ENCODE measurements around the gene KRTAP4-2.
"Not testable (repeated sequence)": the region's sequence is repeated elsewhere in the genome, so short reads cannot be mapped to it uniquely, and the experiment has no call there.

Gene KRTAP4-2

DNA sequence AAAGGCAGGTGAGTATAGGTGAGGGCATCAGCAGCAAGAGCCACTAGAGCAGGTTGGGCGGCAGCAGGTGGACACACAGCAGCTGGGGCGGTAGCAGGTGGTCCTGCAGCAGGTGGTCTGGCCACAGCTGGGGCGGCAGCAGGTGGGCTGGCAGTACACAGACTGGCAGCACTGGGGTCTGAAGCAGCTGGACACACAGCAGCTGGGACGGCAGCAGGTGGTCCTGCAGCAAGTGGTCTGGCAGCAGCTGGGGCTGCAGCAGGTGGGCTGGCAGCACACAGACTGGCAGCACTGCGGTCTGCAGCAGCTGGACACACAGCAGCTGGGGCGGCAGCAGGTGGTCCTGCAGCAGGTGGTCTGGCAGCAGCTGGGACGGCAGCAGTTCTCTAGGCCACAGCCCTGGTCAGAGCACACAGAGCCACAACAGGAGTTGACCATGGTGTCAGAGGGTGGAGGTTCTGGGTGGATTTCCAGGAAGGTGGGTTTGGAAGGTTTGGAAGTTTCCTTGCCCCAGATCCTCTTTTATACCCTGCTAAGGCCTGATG, at the start of gene KRTAP4-2:
Gene KRTAP4-2, minus strand, starts transcription at position 495 of the 545 bp plus-strand sequence. Its CDS starts 57 bp downstream, at position 438.
- no peak for DNase-seq

DNA sequence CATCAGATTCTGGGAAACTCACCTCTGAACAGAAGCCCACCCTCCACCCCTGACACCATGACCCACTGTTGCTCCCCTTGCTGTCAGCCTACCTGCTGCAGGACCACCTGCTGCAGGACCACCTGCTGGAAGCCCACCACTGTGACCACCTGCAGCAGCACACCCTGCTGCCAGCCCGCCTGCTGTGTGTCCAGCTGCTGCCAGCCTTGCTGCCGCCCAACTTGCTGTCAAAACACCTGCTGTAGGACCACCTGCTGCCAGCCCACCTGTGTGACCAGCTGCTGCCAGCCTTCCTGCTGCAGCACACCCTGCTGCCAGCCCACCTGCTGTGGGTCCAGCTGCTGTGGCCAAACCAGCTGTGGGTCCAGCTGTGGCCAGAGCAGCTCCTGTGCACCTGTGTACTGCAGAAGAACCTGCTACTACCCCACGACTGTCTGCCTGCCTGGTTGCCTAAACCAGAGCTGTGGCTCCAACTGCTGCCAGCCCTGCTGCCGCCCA, 48.6 kb upstream of the KRTAP4-2 start, which contains the start of gene KRTAP9-2:
Gene KRTAP9-2, plus strand, starts transcription at position 51 of the 498 bp plus-strand sequence. Its CDS starts 7 bp downstream, at position 58.
- DNase-seq = not testable (repeated sequence)

DNA sequence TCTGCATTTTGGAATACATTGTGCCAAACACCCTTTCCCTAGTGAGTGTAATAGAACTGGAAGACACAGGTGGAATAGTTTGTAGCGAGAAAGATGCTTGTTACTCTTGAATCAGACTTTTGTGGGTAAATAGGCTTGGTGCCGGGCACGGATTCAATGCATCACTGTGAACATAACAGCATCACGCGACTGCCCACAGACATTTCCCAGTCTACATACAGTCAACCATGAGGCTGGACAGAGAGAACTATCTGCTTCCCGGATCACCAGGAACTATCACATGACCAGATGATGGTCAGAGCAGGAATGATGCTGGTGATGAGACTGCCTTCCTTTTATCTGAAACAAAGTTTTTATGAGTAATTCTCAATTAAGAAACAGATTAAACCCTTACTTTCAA, 48.0 kb upstream of the KRTAP4-2 start:
- no peak for DNase-seq

DNA sequence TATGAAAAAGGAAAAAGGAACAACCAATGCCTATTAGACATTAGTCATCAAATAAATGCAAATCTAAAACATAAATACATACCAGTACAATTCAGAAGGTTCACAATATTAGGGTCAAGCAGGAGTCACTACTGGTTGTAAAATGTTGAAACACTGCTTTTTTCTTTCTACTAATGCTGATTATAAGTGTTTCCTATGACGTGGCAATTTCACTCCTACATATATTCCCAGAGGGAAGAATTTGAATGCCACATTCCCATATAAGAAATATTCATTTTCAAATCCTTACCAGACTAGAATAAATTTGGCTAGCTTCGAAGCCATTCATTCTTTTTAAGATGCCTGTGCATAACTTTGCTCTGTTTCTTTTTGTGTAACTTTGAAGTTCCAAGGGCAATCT, 45.8 kb upstream of the KRTAP4-2 start:
- no peak for DNase-seq

DNA sequence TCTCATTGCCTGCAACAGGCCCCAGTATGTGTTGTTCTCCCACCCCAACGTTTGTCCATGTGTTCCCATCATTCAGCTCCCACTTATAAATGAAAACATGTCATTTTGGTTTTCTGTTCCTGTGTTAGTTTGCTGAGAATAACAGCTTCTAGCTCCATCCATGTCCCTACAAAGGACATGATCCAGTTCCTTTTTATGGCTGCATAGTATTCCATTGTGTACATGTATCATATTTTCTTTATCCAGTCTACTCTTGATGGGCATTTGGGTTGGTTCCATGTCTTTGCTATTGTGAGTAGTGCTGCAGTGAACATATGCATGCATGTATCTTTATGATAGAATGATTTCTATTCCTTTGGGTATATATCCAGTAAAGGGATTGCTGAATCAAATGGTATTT, 37.7 kb upstream of the KRTAP4-2 start:
- no peak for DNase-seq

DNA sequence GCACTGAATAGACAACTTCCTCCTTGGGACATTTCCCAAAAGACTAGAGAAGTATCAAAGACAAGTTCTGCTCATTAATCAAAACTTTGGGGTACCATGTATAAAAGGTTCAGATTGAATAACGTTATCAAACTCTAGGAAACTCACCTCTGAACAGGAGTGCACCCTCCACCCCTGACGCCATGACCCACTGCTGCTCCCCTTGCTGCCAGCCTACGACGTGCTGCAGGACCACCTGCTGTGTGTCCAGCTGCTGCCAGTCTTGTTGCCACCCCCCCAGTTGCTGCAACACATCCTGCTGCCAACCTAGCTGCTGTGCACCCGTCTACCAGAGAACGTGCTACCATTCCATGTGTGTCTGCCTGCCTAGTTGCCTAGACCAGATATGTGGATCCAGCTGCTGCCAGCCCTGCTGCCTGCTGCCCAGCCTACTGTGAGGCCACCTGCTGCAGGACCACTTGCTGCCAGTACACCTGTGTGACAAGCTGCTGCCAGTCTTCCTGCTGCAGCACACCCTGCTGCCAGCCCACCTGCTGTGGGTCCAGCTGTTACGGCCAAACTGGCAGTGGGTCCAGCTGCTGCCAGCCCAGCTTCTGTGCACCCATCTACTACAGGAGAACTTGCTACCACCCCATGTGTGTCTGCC, 34.6 kb upstream of the KRTAP4-2 start:
- DNase-seq = peak; percentile 94

DNA sequence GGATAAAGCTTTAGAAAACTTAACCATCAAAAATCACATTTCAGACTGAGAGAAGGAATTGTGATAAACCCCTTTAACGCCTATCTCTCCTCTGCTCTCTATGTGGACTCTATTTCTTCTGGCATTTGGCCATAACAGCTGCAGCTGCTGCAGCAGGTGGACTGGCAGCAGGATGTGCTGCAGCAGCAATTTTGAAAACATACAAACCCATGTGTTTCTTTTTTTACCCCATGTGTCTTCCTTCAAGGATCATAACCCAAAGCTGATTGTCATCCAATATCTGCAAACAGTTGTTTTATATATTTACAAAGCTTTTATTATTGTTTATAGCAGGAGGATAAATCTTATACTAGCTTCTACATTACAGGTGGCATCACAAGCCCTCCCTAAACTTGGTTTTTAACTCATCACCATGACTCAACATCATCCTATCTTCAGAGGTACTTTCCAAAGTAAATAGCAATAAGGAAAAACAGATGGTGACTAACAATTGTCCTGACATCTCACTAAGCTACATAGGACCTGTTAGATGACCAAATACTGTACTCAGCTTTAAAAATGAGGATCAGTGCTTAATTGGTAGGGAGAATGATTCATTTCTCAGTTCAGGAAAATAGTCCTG, 33.9 kb upstream of the KRTAP4-2 start:
- peak; percentile 87 for DNase-seq

DNA sequence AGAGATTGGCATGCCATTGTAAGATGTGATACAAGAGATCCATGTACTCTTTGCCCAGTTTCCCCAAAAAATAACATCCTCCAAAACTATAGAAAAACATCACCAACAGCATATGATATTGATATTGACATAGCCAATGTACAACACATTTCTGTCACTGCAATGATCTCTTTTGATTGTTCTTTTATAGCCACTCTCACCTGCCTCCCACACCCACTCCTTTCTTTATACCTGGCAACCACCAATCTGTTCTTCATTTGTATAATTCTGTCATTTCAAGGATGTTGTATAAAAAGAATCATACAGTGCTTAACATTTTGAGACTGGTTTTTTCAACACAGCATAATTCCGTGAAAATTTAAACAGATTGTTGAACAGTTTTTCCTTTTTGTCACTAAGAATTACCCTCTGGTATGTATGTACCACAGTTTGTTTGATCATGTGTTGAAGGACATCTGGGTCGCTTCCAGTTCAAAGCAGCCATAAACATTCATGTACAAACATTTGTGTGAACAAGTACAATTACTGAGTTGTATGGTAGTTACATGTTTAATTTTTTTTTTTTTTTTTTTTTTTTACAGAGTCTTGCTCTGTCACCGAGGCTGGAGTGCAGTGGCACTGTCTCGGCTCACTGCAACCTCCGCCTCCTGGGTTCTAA, 21.5 kb upstream of the KRTAP4-2 start:
- no peak for DNase-seq

DNA sequence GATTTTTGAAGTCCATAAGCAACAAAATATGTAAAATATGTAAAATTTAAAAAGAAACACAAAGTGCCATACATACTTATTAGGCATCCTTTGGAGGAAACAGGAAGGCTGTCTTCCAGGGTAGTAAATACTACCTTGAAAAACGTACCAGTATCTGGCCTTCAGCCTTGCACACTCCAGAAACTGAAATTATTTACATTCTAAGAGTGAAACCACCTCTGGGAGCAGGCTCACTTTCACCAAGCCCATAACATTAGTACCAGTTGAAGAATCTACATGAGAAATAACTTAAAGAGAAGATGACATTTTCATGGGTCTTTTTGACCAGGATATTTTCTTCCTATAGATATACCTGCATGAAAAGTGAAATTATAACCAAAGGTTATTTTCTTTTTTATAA, 18.0 kb upstream of the KRTAP4-2 start:
- DNase-seq = no peak

DNA sequence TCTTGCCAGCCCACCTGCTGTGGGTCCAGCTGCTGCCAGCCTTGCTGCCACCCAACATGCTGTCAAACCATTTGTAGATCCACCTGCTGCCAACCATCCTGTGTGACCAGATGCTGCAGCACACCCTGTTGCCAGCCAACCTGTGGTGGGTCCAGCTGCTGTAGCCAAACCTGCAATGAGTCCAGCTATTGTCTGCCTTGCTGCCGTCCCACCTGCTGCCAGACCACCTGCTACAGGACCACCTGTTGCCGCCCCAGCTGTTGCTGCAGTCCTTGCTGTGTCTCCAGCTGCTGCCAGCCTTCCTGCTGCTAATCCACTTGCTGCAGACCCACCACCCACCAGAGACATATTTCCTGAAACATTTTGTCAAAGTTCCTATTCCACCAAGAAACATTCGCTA, 12.3 kb upstream of the KRTAP4-2 start:
- peak; percentile 37 for DNase-seq

DNA sequence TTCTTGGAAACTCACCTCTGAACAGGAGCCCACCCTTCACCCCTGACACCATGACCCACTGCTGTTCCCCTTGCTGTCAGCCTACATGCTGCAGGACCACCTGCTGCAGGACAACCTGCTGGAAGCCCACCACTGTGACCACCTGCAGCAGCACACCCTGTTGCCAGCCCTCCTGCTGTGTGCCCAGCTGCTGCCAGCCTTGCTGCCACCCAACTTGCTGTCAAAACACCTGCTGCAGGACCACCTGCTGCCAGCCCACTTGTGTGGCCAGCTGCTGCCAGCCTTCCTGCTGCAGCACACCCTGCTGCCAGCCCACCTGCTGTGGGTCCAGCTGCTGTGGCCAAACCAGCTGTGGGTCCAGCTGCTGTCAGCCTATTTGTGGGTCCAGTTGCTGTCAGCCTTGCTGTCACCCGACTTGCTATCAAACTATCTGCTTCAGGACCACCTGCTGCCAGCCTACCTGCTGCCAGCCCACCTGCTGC, 11.9 kb upstream of the KRTAP4-2 start, which contains the start of gene KRTAP9-1:
Gene KRTAP9-1, plus strand, starts transcription at position 51 of the 482 bp plus-strand sequence. Its CDS starts 0 bp downstream, at position 51.
- DNase-seq = not testable (repeated sequence)

DNA sequence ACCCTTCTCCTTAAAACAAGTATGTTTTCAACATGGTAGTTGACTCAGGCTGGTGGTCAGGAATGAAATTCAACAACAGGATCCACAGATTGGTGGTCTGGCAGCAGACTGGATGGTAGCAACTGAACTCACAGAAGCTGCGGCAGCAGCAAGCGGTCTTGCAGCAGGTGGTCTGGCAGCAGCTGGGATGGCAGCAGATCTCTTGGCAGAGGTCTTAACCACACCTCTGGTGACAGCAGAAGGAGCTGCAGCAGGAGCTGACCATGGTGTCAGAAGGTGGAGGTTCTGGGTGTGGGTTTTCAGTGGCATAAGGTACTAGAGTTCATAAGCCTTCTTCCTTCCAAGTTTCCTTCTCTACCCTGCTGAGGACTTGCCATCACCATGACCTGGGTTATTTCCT, 8.9 kb upstream of the KRTAP4-2 start:
- DNase-seq = no peak

DNA sequence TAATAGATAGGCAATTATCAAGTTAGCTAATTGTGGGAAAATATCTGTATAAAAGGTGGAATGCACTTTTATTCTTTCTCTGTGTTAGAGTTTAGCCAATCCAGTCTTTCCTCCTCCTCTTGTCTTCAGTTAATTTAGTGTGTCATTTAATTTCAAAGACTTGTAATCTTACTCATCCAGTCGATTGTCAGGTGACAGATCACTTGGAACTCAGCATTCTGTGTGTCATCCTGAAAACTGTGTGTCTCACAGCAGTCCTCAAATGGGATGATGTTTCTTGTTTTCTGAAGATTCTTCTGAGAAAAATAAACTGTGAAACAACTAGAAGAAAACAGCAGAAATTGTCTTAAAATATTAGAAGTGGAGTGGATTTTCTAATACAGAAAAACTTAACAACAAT, 7.0 kb upstream of the KRTAP4-2 start:
- no peak for DNase-seq

DNA sequence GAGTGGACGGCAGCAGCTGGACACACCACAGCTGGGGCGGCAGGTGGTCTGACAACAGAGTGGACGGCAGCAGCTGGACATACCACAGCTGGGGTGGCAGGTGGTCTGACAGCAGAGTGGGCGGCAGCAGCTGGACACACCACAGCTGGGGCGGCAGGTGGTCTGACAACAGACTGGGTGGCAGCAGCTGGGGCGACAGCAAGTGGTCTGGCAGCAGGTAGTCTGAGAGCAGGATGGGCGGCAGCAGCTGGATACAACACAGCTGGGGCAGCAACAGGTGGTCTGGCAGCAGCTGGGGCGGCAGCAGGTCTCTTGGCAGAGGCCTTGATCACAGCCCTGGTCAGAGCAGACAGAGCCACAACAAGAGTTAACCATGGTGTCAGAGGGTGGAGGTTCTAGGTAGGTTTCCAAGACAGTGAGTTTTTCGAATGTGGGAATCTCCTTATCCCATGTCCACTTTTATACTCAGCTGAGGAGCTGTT, 6.5 kb upstream of the KRTAP4-2 start, which contains the start of gene KRTAP4-1:
Gene KRTAP4-1, minus strand, starts transcription at position 432 of the 482 bp plus-strand sequence. Its CDS starts 57 bp downstream, at position 375.
- no peak for DNase-seq

DNA sequence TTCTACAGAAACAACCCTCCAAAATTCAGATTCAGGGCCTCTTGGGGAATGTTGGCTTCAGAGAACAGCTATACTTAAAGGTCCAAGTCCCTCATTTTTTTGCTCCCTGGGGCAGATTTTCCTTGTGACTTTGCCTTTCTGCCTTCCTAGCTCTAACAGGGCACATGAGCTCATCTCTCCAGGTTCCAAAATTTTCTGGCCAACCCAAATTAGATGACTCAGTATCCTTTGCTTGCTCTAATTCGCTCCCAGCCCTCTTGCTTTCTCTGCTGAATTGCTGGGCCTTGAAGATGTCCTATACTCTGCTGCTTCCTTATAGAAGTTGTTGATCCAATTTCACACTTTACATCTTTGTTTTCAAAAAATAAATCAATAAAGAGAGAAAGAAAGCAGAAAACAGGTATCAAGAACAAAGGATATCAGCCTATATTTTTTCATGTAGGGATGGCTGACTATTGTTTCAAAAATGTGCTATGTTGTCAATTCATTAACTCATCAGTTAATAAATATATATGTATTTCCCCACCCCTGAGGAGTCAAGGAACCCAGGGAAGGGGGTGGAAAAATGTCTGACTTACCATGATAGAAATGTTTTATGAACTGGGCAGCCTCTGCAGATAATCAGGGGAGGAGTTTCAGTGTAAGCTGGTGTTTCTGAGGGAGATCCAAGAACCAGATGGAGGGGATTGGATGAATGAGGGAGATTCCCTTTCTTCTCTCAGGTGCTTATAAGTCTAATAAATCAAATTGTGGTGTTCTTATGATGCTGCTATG, 1.0 kb upstream of the KRTAP4-2 start:
- DNase-seq = no peak

DNA sequence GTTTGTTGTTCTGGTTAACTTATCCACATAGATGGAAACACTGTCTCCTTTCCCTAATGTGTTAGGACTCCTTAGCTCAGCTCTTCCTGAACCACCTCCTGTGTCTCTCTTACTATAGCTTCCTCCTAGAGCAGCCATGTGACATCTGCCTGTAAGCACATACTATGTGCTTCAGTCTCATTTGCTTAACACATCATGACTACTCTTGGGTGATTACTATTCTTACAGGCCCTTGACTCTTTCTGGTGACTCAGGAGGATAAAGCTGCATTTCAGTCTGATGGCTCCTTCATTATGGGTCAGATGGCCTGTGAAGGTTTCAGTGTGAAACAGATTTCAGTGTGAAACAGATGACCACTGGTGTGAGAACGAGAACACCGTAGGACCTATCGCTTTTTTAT, 320 bp upstream of the KRTAP4-2 start:
- no peak for DNase-seq

DNA sequence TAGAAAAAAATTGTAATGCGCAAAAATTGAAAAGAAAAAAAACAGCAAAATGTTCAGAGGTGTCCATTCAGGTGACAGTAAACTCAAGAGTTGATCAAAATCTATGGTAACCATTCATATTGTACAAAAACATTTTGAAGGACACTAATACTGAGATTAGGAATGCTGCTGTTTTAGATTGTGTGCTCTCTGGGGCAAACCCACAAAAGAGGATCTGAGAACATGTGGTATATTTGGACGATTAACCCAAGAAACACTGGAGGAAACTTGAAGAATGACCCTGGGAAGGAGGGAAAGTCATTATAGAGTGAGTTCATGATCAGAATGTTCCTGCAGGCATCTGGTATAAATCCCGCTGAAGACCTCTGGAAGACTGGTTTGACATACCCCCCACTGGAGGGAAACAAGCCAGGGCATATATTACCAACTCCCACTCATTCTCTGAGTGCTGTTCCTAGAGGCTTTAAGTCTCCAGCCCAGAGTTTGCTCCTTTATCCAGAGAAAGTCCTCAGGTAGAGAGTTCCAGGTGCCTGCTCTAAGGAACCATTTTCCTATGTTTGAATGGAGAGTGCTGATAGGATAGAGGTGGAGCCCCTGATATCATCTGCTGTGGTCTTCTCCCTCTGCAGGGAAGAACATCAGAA, 1.2 kb downstream of the KRTAP4-2 start:
- DNase-seq = no peak

DNA sequence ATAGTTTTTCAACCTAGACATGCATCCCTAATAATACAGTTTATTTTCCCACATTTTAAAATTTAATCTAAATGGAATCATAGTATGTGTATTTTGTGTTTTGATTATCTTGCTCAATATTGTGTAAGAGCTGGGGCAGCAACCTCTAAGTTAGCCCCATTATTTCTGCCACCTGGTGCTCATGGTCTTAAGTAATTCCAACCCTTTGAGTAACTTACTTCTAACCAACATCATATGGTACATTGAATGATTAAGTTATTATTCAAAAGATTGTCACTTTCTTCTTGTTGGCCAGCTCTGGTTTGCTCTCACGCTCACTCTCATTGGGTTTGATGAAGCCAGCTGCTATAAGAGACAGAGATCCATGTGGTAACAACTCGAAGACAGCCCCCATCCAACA, 6.1 kb downstream of the KRTAP4-2 start:
- no peak for DNase-seq

DNA sequence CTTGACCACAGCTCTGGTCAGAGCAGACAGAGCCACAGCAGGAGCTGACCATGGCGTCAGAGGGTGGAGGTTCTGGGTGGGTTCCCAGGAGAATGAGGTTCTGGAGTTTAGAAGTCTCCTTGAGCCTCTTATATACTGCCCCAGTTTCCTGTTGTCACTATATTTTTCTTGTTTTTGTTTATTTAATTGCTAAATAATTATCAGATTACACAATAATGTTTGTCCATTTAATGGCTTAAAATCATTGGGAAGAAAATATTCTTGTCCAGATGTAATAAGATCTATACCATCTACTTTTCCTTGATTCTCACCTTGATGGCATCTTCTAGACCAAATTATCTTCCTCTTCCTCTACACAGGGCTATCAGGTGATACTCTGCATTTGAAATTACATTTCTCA, 9.9 kb downstream of the KRTAP4-2 start, which contains the start of gene KRTAP4-3:
Gene KRTAP4-3, minus strand, starts transcription at position 101 of the 400 bp plus-strand sequence. Its CDS starts 49 bp downstream, at position 52.
- DNase-seq = no peak

DNA sequence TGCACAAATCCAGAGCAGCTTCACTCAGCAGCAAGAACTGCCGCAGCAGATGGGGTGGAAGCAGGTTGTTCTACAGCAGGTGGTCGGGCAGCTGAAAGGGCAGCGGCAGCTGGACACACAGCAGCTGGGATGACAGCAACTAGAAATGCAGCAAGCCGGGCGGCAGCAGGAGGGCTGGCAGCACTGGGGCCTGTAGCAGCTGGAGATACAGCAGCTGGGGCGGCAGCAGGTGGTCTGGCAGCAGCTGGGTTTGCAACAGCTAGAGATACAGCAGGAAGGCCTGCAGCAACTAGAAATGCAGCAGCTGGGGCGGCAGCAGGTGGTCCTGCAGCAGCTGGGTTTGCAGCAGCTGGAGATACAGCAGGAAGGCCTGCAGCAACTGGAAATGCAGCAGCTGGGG, 10.5 kb downstream of the KRTAP4-2 start:
- peak; percentile 74 for DNase-seq

DNA sequence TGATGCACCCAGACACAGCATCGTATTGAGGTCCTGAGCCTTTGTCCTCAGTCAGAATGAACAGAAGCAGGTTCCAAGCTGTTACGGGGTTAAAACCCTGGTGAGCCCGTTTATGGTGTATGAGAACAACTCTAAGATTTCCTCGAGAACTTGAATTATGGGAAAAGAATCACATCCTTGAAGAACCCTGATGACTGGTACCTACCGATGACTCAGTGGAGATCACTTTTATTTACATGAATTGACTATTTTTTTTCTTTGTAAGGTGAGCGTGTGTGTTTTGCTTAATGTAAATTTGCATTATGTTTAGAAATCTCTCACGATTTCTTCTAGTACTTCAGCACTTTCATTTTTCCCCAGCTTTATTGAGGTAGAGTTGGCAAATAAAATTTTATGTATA, 14.2 kb downstream of the KRTAP4-2 start:
- DNase-seq = no peak

DNA sequence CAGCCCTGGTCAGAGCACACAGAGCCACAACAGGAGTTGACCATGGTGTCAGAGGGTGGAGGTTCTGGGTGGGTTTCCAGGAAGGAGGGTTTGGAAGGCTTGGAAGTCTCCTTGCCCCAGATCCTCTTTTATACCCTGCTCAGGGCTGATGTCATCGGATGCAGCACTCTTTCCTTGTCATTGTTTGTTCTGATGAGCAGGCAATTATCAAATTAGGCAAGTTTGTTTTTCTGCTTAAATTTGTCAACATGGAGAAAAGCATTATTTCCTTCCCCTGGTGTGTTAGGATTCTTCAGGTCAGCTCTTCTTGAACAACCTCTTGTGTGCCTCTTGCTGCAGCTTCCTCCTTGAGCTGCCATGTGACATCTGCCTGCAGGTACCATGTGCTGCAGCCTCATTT, 17.4 kb downstream of the KRTAP4-2 start, which contains the start of gene KRTAP4-4:
Gene KRTAP4-4, minus strand, starts transcription at position 101 of the 400 bp plus-strand sequence. Its CDS starts 57 bp downstream, at position 44.
- no peak for DNase-seq
